Activated T-helper 1 cell treated with anti-CD3 and anti-CD28 coated beads, Interleukin-2, amount 50 U/mL, for 16 hours (primary cell): ENCODE results near the gene AOAH.
"Not testable (repeated sequence)": the region's sequence is repeated elsewhere in the genome, so short reads cannot be mapped to it uniquely, and the experiment has no call there.

Experiments
- DNase-seq, 2 donors: peaks; one replicate each; pipeline ENCODE4 v3.0.0-alpha.2; 2020; ENCODE audit warnings: low read depth in 1 of 2, low spot score in 1 of 2

AOAH gene

GRCh38 chr7:36736899-36737211, 12.6 kb upstream of the AOAH start:
- DNase-seq: no peak

- DNase-seq: no peak
Observed at GRCh38 chr7:36736090-36736898, 12.0 kb upstream of the AOAH start.

GRCh38 chr7:36735172-36735571, 10.9 kb upstream of the AOAH start:
- no peak for DNase-seq

- DNase-seq: no peak
Observed at GRCh38 chr7:36734731-36735130, 10.4 kb upstream of the AOAH start.

- no peak for DNase-seq
Observed at GRCh38 chr7:36733411-36733810, 9.1 kb upstream of the AOAH start.

- DNase-seq: no peak
Observed at GRCh38 chr7:36732806-36733205, 8.5 kb upstream of the AOAH start.

GRCh38 chr7:36730046-36730445, 5.8 kb upstream of the AOAH start:
- no peak for DNase-seq

GRCh38 chr7:36728143-36728542, 3.8 kb upstream of the AOAH start:
- DNase-seq: no peak

GRCh38 chr7:36726806-36727503, 2.7 kb upstream of the AOAH start:
- no peak for DNase-seq

GRCh38 chr7:36726311-36726710, 2.0 kb upstream of the AOAH start:
- no peak for DNase-seq

GRCh38 chr7:36724996-36725395, 702 bp upstream of the AOAH start:
- DNase-seq: no peak

GRCh38 chr7:36723291-36723690, 1.0 kb downstream of the AOAH start:
- DNase-seq: no peak

- no peak for DNase-seq
Observed at GRCh38 chr7:36719083-36719632, 5.1 kb downstream of the AOAH start.

GRCh38 chr7:36717586-36717985, 6.7 kb downstream of the AOAH start:
- no peak for DNase-seq

- DNase-seq: not testable (repeated sequence)
Observed at GRCh38 chr7:36716802-36717201, 7.5 kb downstream of the AOAH start.

GRCh38 chr7:36712015-36712414, 12.3 kb downstream of the AOAH start:
- DNase-seq: no peak

GRCh38 chr7:36711256-36711655, 13.0 kb downstream of the AOAH start:
- DNase-seq: no peak

- no peak for DNase-seq
Observed at GRCh38 chr7:36710186-36710791, 14.0 kb downstream of the AOAH start.

GRCh38 chr7:36708767-36709166, 15.5 kb downstream of the AOAH start:
- DNase-seq: no peak

GRCh38 chr7:36707898-36708297, 16.4 kb downstream of the AOAH start:
- DNase-seq: no peak

- DNase-seq: no peak
Observed at GRCh38 chr7:36707465-36707864, 16.8 kb downstream of the AOAH start.

- not testable (repeated sequence) for DNase-seq
Observed at GRCh38 chr7:36703860-36704259, 20.4 kb downstream of the AOAH start.
